ENCODE measurements around the gene CIAPIN1. TPM values are rescaled to one million over a fixed set of nuclear protein-coding genes. Genes with fewer than 3 reads are reported as not detected.

The CIAPIN1 gene
- total RNA-seq, 1 experiment from 2014 or later: 82.8 TPM

DNA sequence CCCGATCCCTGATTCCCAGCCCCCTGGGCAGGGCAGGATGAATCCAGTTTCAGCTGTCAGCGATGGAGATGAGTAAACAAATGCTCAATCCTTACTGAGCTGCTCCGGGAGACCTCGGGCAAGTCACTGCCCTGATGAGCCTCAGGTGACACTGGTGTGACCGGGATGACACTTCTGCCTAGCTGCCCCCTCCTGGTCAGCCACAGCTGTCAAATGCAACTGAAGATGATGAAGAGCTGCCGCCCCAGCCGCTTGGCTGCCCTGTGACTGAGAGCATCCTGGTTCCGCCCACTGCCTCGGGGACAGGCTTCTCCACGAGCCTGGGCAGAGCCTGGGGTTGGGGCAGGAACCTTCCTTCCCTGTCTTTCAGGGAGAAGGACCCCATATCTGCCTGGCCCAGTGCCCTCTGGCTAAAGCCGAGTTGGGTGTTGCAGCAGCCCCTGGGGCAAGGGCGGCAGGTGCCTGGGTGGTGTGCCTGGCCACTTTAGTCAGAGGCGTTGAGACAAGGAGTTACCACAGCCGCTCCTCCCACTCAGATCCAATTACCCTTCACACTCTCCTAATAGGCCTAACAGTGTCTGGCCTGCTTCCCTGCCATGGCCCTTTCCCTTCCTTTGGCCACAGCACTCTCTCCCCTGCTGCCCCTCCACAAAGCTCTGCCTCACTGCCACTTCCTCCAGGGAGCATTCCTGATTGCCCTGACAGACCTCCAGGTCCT is 37.2 kb downstream of the CIAPIN1 start:
- H3K27ac Mint-ChIP-seq: peak overlapping the region in 2 of 3 experiments; percentile 50 to 79; a peak in 2 of 7 replicates
- H3K9me3 ChIP-seq (ENCODE audit: control insufficient read depth, low read depth, low read length): no peaks in the 10 kb centered on the region
- no peak overlapping the region for H2BK20ac ChIP-seq (ENCODE audit: low read depth, low read length, poor library complexity, severe bottlenecking)
- no peak overlapping the region for H3K9ac ChIP-seq (ENCODE audit: extremely low read depth, insufficient read length, low read length)
- H3K79me2 ChIP-seq (ENCODE audit: insufficient read depth, low read length): no peaks in the 10 kb centered on the region
- DNase-seq: peak; percentile 38
- no peak overlapping the region for H4K8ac ChIP-seq (replicated peaks; ENCODE audit: insufficient read length, low read depth, low read length)
- no CpG with 5 or more reads among the region's 14 CpGs for WGBS (ENCODE audit: extremely low coverage, insufficient read length, low lambda C conversion rate)
- H3K79me1 ChIP-seq (ENCODE audit: insufficient read depth, low read depth, low read length, poor library complexity, severe bottlenecking): no peaks in the 10 kb centered on the region
- H4K20me1 ChIP-seq (ENCODE audit: control insufficient read depth, insufficient read depth, insufficient read length): no peaks in the 10 kb centered on the region
- no peak overlapping the region for H3K18ac ChIP-seq (ENCODE audit: insufficient read length, low read depth, low read length)
- no peak overlapping the region for H4K5ac ChIP-seq (ENCODE audit: insufficient read length, low read depth, low read length)
- H3K4me1 ChIP-seq (ENCODE audit: insufficient read depth, low read length): no peaks in the 10 kb centered on the region
- H2BK120ac ChIP-seq (ENCODE audit: low read depth, low read length, poor library complexity, severe bottlenecking): no peak overlapping the region
- no peak overlapping the region for H3K4ac ChIP-seq (ENCODE audit: low read depth, low read length)
- no peak overlapping the region for H3K56ac ChIP-seq (ENCODE audit: insufficient read length, low read depth, low read length)
- H3K23me2 ChIP-seq (ENCODE audit: insufficient read length, low read depth, low read length, poor library complexity, severe bottlenecking): no peaks in the 10 kb centered on the region
- H2AK5ac ChIP-seq (ENCODE audit: insufficient read length, low read length): no peak overlapping the region
- H4K91ac ChIP-seq (ENCODE audit: insufficient read length, low read depth, low read length): no peak overlapping the region
- H3K4me2 ChIP-seq (ENCODE audit: insufficient read depth, insufficient read length, low read length): no peak overlapping the region
- no peaks in the 10 kb centered on the region for H3K9me3 Mint-ChIP-seq
- TF ChIP-seq, protein P1, sequence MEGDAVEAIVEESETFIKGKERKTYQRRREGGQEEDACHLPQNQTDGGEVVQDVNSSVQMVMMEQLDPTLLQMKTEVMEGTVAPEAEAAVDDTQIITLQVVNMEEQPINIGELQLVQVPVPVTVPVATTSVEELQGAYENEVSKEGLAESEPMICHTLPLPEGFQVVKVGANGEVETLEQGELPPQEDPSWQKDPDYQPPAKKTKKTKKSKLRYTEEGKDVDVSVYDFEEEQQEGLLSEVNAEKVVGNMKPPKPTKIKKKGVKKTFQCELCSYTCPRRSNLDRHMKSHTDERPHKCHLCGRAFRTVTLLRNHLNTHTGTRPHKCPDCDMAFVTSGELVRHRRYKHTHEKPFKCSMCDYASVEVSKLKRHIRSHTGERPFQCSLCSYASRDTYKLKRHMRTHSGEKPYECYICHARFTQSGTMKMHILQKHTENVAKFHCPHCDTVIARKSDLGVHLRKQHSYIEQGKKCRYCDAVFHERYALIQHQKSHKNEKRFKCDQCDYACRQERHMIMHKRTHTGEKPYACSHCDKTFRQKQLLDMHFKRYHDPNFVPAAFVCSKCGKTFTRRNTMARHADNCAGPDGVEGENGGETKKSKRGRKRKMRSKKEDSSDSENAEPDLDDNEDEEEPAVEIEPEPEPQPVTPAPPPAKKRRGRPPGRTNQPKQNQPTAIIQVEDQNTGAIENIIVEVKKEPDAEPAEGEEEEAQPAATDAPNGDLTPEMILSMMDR (conservative IDR thresholded peaks at IDR 0.05): 0 out of 3 replicates have a peak, but pooled peaks have one; percentile 14
- H3K36me3 Mint-ChIP-seq (ENCODE audit: insufficient read depth in 1 of 3, low read depth in 3 of 3): no peaks in the 10 kb centered on the region
- H2AFZ ChIP-seq (ENCODE audit: low read length): no peak overlapping the region
- H3K23ac ChIP-seq (ENCODE audit: insufficient read length, low read depth, low read length): no peak overlapping the region
- no peak overlapping the region for H3K4me3 Mint-ChIP-seq
- no peak overlapping the region for H2BK15ac ChIP-seq (ENCODE audit: low read depth, low read length)
- H3K27me3 ChIP-seq (ENCODE audit: insufficient read depth, low read length): no peaks in the 10 kb centered on the region
- H3K4me1 Mint-ChIP-seq: peaks cover 2 to 5% of the 10 kb centered on the region in 2 experiments; a peak in 1 of 4 replicates
- no peak overlapping the region for H3K27ac ChIP-seq (ENCODE audit: insufficient read length, low read depth, low read length)
- no peak overlapping the region for H2BK5ac ChIP-seq (ENCODE audit: insufficient read length, low read length)
- H3K27me3 Mint-ChIP-seq (ENCODE audit: low read depth): peaks cover 4% of the 10 kb centered on the region
- no peak overlapping the region for H3K14ac ChIP-seq (ENCODE audit: insufficient read depth, low read length)
- H2BK12ac ChIP-seq (ENCODE audit: insufficient read length, low read depth, low read length): no peak overlapping the region
- no peak overlapping the region for H3T11ph ChIP-seq (ENCODE audit: low read length)

All from H9 (cell line).